ENCODE results near the gene GPC1. TPM values are rescaled to one million over a fixed set of nuclear protein-coding genes. Genes with fewer than 3 reads are reported as not detected.

Gene GPC1
- total and polyA plus RNA-seq, 10 of the 15 experiments (the other 5 are each of a cell fraction or from before 2014, with no cell fraction given) = 0.06 to 0.77 (median 0.23) TPM; not detected in 3

- in situ Hi-C loops (cut with MboI) = no loop called here
- no peak overlapping the region for H3K4me2 ChIP-seq (ENCODE audit: control insufficient read depth, insufficient read depth)
- no TSS peak for BruUV-seq (replicated peaks)
- H3K9ac ChIP-seq (ENCODE audit: control insufficient read depth, insufficient read depth, low read length) = no peak overlapping the region
- ChIA-PET SMC1A (ENCODE audit: uncharacterized antibody, unreplicated experiment) (no interaction called here), RAD21 (ENCODE audit: unreplicated experiment) (no interaction called here), CTCF (no interaction called here), POLR2A (no interaction called here)
- H4K20me1 ChIP-seq (ENCODE audit: control insufficient read depth, insufficient read depth) = no peaks in the 10 kb centered on the region
- no peaks in the 10 kb centered on the region for H3K36me3 ChIP-seq (ENCODE audit: control insufficient read depth in 2 of 2, insufficient read depth in 2 of 2, low read length in 1 of 2)
- ATAC-seq (no peak), DNase-seq (ENCODE audit: low read depth, low spot score) (no peak), FAIRE-seq (no peak)
- H3K4me1 ChIP-seq (ENCODE audit: control insufficient read depth, insufficient read depth, low read length) = no peaks in the 10 kb centered on the region
- H3K9me3 ChIP-seq (replicated peaks; ENCODE audit: control insufficient read depth, insufficient read depth, low read length) = no peaks in the 10 kb centered on the region
- H3K4me3 ChIP-seq = no peak overlapping the region
- H3K27me3 ChIP-seq (replicated peaks in 1 of 2; ENCODE audit: control insufficient read depth in 2 of 2, insufficient read depth in 2 of 2, low read length in 1 of 2) = no peaks in the 10 kb centered on the region
- intact Hi-C loops (cut with micrococcal nuclease; ENCODE audit: unreplicated experiment) = no loop called here
- H2AFZ ChIP-seq (ENCODE audit: control insufficient read depth, low read depth, low read length) = no peak overlapping the region
- H3K27ac ChIP-seq (ENCODE audit: control insufficient read depth, insufficient read depth) = no peak overlapping the region
- 86% methylated on average over 40 of the region's 43 CpGs for WGBS (ENCODE audit: insufficient coverage, insufficient replicate concordance, low lambda C conversion rate, missing lambda C conversion rate)
- TF ChIP-seq CBX3 (IDR thresholded peaks at IDR 0.05; ENCODE audit: borderline replicate concordance, low read depth) = no peak
- TF ChIP-seq MXI1 (IDR thresholded peaks at IDR 0.05; ENCODE audit: low read depth, low read length) = no peak
- TF ChIP-seq HSF1 (IDR thresholded peaks at IDR 0.05; ENCODE audit: low read depth, low read length) = no peak
- TF ChIP-seq, protein P1, sequence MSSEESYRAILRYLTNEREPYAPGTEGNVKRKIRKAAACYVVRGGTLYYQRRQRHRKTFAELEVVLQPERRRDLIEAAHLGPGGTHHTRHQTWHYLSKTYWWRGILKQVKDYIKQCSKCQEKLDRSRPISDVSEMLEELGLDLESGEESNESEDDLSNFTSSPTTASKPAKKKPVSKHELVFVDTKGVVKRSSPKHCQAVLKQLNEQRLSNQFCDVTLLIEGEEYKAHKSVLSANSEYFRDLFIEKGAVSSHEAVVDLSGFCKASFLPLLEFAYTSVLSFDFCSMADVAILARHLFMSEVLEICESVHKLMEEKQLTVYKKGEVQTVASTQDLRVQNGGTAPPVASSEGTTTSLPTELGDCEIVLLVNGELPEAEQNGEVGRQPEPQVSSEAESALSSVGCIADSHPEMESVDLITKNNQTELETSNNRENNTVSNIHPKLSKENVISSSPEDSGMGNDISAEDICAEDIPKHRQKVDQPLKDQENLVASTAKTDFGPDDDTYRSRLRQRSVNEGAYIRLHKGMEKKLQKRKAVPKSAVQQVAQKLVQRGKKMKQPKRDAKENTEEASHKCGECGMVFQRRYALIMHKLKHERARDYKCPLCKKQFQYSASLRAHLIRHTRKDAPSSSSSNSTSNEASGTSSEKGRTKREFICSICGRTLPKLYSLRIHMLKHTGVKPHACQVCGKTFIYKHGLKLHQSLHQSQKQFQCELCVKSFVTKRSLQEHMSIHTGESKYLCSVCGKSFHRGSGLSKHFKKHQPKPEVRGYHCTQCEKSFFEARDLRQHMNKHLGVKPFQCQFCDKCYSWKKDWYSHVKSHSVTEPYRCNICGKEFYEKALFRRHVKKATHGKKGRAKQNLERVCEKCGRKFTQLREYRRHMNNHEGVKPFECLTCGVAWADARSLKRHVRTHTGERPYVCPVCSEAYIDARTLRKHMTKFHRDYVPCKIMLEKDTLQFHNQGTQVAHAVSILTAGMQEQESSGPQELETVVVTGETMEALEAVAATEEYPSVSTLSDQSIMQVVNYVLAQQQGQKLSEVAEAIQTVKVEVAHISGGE (CRISPR knock-in tag; IDR thresholded peaks at IDR 0.05) = no peak
- no peak for TF ChIP-seq NKRF (conservative IDR thresholded peaks at IDR 0.05)
- TF ChIP-seq, protein P2, sequence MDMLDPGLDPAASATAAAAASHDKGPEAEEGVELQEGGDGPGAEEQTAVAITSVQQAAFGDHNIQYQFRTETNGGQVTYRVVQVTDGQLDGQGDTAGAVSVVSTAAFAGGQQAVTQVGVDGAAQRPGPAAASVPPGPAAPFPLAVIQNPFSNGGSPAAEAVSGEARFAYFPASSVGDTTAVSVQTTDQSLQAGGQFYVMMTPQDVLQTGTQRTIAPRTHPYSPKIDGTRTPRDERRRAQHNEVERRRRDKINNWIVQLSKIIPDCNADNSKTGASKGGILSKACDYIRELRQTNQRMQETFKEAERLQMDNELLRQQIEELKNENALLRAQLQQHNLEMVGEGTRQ (IDR thresholded peaks at IDR 0.05; ENCODE audit: borderline replicate concordance, low read depth, low read length) = no peak
- no peak for TF ChIP-seq ZNF207 (IDR thresholded peaks at IDR 0.05; ENCODE audit: borderline replicate concordance)
- no peak for TF ChIP-seq ETV6 (conservative IDR thresholded peaks at IDR 0.05 in 1 of 2, IDR thresholded peaks at IDR 0.05 in 1 of 2; ENCODE audit: borderline replicate concordance in 1 of 2, low read depth in 1 of 2)
- no peaks in the 10 kb centered on the region for H3K79me2 ChIP-seq (ENCODE audit: control insufficient read depth, insufficient read depth, low read length)
These were observed 29.2 kb downstream of the GPC1 start for GRCh38 chr2:240464514-240465241.
